Right lobe of liver (tissue), 4 donors: Measurements from ENCODE around the gene TMTC1.

Experiments
- POLR2A ChIP-seq: fragments of 450-650 bp; IDR thresholded peaks from one replicate; pipeline ENCODE4 v1.6.1; 2017; ENCODE audit warnings: antibody characterized with exemption, mild to moderate bottlenecking
- TF ChIP-seq, protein P1 (sequence below), 4 donors: fragments of 200-600 bp in 3 of 4; fragments of 450-650 bp in 1 of 4; IDR thresholded peaks; one replicate each; pipeline versions ENCODE4 v1.5.1 to v1.8.0; 2016 to 2022; ENCODE audit warnings: antibody characterized with exemption in 4 of 4, mild to moderate bottlenecking in 2 of 4
- donor health status: DM: no; HTN: no; CAD: no.
- donor health status: DM: no; HTN: no; CAD: no.
- donor health status: DM: no; HTN: yes; CAD: no.

DNA sequence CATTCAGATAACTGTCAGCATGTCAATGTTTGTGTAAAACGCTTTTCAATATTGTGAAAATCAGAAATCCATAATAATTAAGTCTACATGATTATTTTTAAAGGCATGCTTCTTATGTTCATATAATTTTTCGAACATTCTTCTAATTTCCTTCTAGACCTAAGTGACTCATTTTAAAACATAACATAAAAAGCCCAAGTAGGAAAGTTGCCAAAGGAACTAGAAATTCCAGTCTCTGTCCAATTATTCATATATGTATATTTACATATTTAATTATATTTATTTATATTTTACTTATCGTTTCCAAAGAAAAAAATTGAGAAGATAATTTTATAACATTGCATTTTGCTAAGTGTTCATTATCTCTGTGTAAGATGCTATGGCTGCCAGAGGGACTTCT lies 110.4 kb downstream of the TMTC1 start:
- TF ChIP-seq POLR2A = no peak
- TF ChIP-seq, protein P1, sequence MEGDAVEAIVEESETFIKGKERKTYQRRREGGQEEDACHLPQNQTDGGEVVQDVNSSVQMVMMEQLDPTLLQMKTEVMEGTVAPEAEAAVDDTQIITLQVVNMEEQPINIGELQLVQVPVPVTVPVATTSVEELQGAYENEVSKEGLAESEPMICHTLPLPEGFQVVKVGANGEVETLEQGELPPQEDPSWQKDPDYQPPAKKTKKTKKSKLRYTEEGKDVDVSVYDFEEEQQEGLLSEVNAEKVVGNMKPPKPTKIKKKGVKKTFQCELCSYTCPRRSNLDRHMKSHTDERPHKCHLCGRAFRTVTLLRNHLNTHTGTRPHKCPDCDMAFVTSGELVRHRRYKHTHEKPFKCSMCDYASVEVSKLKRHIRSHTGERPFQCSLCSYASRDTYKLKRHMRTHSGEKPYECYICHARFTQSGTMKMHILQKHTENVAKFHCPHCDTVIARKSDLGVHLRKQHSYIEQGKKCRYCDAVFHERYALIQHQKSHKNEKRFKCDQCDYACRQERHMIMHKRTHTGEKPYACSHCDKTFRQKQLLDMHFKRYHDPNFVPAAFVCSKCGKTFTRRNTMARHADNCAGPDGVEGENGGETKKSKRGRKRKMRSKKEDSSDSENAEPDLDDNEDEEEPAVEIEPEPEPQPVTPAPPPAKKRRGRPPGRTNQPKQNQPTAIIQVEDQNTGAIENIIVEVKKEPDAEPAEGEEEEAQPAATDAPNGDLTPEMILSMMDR (IDR thresholded peaks at IDR 0.05) = no peak
